NCI-H2081 (cell line): ENCODE measurements around the gene NPAS3.
"Not testable (repeated sequence)": the region's sequence is repeated elsewhere in the genome, so short reads cannot be mapped to it uniquely, and the experiment has no call there.

Experiments used
- DNase-seq, 2 experiments: peaks; one replicate each; lab custom pipeline; 2025; lab: John Stamatoyannopoulos, UW

Gene NPAS3

GRCh38 chr14:33073023-33073422 is 134.3 kb downstream of the NPAS3 start:
- DNase-seq = no peak

GRCh38 chr14:33081259-33081658 is 142.6 kb downstream of the NPAS3 start:
- peak in 1 of 2 experiments; percentile 26 for DNase-seq

GRCh38 chr14:33085799-33086198 is 147.1 kb downstream of the NPAS3 start:
- DNase-seq = no peak

- DNase-seq = not testable (repeated sequence)
These were observed 149.6 kb downstream of the NPAS3 start for GRCh38 chr14:33088274-33088673.

GRCh38 chr14:33098016-33098415 is 159.3 kb downstream of the NPAS3 start:
- no peak for DNase-seq

- no peak for DNase-seq
These were observed 164.8 kb downstream of the NPAS3 start for GRCh38 chr14:33103489-33103888.

- DNase-seq = no peak
These were observed 165.3 kb downstream of the NPAS3 start for GRCh38 chr14:33103966-33104365.

- DNase-seq = no peak
These were observed 172.2 kb downstream of the NPAS3 start for GRCh38 chr14:33110737-33111443.

GRCh38 chr14:33114331-33114730 is 175.7 kb downstream of the NPAS3 start:
- DNase-seq = no peak

- peak; percentile 75 to 86 for DNase-seq
These were observed 180.0 kb downstream of the NPAS3 start for GRCh38 chr14:33118668-33119067.

- no peak for DNase-seq
These were observed 181.7 kb downstream of the NPAS3 start for GRCh38 chr14:33120341-33120740.

- no peak for DNase-seq
These were observed 182.3 kb downstream of the NPAS3 start for GRCh38 chr14:33120966-33121365.

- DNase-seq = no peak
These were observed 184.6 kb downstream of the NPAS3 start for GRCh38 chr14:33123281-33123680.

- no peak for DNase-seq
These were observed 187.8 kb downstream of the NPAS3 start for GRCh38 chr14:33126433-33126832.

- DNase-seq = no peak
These were observed 188.9 kb downstream of the NPAS3 start for GRCh38 chr14:33127531-33127930.

- no peak for DNase-seq
These were observed 193.1 kb downstream of the NPAS3 start for GRCh38 chr14:33131801-33132200.

GRCh38 chr14:33134162-33134561 is 195.5 kb downstream of the NPAS3 start:
- DNase-seq = no peak

GRCh38 chr14:33134975-33135374 is 196.3 kb downstream of the NPAS3 start:
- no peak for DNase-seq

- DNase-seq = no peak
These were observed 212.2 kb downstream of the NPAS3 start for GRCh38 chr14:33150666-33151428.

- DNase-seq = peak in 1 of 2 experiments; percentile 41
These were observed 224.4 kb downstream of the NPAS3 start for GRCh38 chr14:33163109-33163508.

- DNase-seq = peak; percentile 29 to 81
These were observed 224.9 kb downstream of the NPAS3 start for GRCh38 chr14:33163600-33163999.

- peak; percentile 23 to 58 for DNase-seq
These were observed 226.7 kb downstream of the NPAS3 start for GRCh38 chr14:33165144-33165925.

- no peak for DNase-seq
These were observed 227.2 kb downstream of the NPAS3 start for GRCh38 chr14:33165926-33166289.
